ENCODE measurements around the gene BCAR3.
"Not testable (repeated sequence)": the region's sequence is repeated elsewhere in the genome, so short reads cannot be mapped to it uniquely, and the experiment has no call there.

The BCAR3 gene

GRCh38 chr1:93687542-93687941, 5.9 kb upstream of the BCAR3 start:
- DNase-seq: no peak

- DNase-seq: no peak
Measured at GRCh38 chr1:93686504-93687250, 5.0 kb upstream of the BCAR3 start.

- no peak for DNase-seq
Measured at GRCh38 chr1:93685918-93686317, 4.3 kb upstream of the BCAR3 start.

GRCh38 chr1:93683234-93683633, 1.6 kb upstream of the BCAR3 start:
- DNase-seq: no peak

GRCh38 chr1:93681989-93682412, 364 bp upstream of the BCAR3 start:
- DNase-seq: no peak

GRCh38 chr1:93680420-93681100, 1.1 kb downstream of the BCAR3 start:
- peak; percentile 35 for DNase-seq

- no peak for DNase-seq
Measured at GRCh38 chr1:93680076-93680419, 1.6 kb downstream of the BCAR3 start.

GRCh38 chr1:93679546-93679945, 2.1 kb downstream of the BCAR3 start:
- no peak for DNase-seq

GRCh38 chr1:93678946-93679480, 2.6 kb downstream of the BCAR3 start:
- DNase-seq: no peak

GRCh38 chr1:93678491-93678890, 3.1 kb downstream of the BCAR3 start:
- DNase-seq: no peak

GRCh38 chr1:93677729-93678128, 3.9 kb downstream of the BCAR3 start:
- DNase-seq: no peak

GRCh38 chr1:93676427-93676826, 5.2 kb downstream of the BCAR3 start:
- DNase-seq: no peak

- no peak for DNase-seq
Measured at GRCh38 chr1:93675931-93676330, 5.7 kb downstream of the BCAR3 start.

- DNase-seq: no peak
Measured at GRCh38 chr1:93675271-93675670, 6.4 kb downstream of the BCAR3 start.

- not testable (repeated sequence) for DNase-seq
Measured at GRCh38 chr1:93674071-93674470, 7.6 kb downstream of the BCAR3 start.

GRCh38 chr1:93673163-93673829, 8.3 kb downstream of the BCAR3 start:
- no peak for DNase-seq

GRCh38 chr1:93672477-93673162, 9.0 kb downstream of the BCAR3 start:
- DNase-seq: no peak

GRCh38 chr1:93672069-93672468, 9.6 kb downstream of the BCAR3 start:
- DNase-seq: no peak

- no peak for DNase-seq
Measured at GRCh38 chr1:93671099-93671621, 10.5 kb downstream of the BCAR3 start.

- no peak for DNase-seq
Measured at GRCh38 chr1:93670141-93670540, 11.5 kb downstream of the BCAR3 start.

GRCh38 chr1:93669369-93669768, 12.3 kb downstream of the BCAR3 start:
- DNase-seq: no peak

GRCh38 chr1:93668951-93669350, 12.7 kb downstream of the BCAR3 start:
- no peak for DNase-seq

GRCh38 chr1:93668121-93668520, 13.5 kb downstream of the BCAR3 start:
- no peak for DNase-seq
